Skeletal muscle cell (primary cell): ENCODE measurements around the gene ZC3H18.

Experiments
- DNase-seq: peaks from one replicate; pipeline ENCODE4 v3.0.0-alpha.2; 2010; ENCODE audit warnings: low read depth
- H3K4me3 ChIP-seq: 2 replicates; pipeline ENCODE4 v1.5.1; 2011; ENCODE audit warnings: low read depth, mild to moderate bottlenecking, control low read depth, low read length, moderate library complexity

ZC3H18 gene

DNA sequence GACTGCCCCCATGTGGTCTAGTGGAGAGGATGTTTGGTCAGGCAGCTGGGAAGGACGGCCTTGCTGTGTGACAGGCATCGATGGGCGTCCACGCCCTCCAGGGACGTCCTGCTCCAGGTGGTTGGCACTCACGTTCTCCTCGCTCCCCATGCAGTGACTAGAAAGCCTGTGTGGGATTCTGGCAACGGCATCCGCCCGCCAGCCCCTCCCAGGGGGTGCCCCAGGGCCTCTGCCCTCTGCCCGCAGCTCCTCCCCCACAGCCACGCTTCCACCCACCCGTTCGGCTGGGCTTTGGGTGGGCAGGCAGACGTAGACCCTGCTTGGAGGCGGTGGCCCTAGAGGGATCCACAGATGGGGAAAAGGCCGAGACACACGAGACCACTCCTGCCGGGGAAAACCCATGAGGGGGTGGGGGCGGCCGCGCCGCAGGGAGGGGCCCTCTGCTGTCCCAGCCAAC lies 63.5 kb downstream of the ZC3H18 start:
- H3K4me3 ChIP-seq, result no peak overlapping the region

DNA sequence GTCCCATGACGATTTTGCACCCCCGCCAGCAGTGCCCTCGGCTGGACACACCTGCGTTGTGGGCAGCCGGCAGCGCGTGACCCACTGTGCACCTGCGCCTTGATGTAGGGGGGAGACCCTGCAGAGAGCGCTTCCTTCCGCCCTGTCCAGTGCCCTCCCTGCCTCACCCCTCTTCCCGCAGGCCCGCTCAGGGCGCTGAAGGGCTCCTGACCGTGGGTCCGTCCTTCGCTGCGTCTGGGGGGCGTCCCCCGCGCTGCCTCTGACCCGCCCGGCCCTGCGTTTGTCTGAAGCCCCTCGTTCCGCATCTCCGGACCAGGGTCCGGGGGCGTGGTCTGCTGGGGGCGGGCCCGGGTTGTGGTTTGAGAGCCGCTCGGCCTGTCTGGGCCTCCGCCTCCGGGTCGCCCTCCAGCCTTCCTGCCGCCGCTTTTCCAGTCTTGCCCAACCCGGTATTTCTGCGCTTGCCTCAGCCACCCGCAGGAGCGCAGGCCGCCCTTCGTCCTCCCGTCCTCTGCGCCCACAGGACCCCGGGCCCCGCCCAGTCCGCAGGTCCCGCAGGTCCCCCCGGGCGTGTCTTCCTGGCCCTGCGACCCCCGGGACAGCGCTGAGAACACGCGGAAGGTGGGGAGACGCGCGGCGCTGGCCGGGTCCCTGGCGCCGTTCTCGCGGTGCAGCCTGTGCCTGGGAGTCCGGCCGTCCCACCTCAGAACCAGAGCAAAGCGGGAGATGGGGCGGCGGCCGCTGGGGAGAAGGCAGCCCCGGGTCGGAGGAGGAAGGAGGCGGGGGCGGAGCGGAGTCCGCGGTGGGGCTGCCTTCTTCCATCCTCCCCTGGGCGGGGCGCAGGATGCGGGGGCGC lies 64.2 kb downstream of the ZC3H18 start:
- DNase-seq, result no peak
- peak overlapping the region; percentile 49 for H3K4me3 ChIP-seq

More for the DNA sequence above, 63.5 kb downstream of the ZC3H18 start:
- DNase-seq, result no peak

DNA sequence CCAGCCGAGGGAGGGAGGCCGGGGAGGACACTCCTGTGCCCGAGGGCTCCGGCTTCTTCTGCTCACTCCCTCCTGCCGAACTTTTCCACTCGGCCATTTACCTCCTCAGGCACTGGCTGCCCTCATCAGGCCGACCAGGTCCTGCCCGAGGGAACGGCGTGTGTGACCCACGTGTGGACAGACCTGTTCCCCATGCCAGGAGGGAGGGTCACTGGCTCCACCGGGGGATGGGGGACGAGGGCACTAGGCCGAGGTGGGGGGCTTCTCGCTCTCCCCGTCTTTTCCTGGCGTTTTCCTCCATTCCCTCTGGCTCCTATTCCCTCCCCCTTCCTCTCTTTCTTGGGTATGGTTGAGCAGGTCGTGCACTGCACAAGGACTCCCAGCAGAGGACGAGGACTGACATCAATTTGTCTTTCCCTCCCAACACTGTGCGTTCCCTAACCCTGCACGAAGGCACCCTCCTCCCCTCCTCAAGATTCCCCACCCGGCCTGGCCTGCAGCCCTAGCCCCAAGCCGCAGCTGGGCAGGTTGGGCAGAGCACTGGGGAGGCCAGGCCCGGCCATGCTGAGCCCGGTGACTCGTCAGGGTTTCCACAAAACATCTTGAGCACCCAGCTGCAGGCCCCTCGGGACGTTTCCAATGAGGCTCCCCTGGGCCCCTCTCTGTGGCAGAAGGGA lies 64.9 kb downstream of the ZC3H18 start:
- H3K4me3 ChIP-seq, result peak overlapping the region; percentile 49
- no peak for DNase-seq

DNA sequence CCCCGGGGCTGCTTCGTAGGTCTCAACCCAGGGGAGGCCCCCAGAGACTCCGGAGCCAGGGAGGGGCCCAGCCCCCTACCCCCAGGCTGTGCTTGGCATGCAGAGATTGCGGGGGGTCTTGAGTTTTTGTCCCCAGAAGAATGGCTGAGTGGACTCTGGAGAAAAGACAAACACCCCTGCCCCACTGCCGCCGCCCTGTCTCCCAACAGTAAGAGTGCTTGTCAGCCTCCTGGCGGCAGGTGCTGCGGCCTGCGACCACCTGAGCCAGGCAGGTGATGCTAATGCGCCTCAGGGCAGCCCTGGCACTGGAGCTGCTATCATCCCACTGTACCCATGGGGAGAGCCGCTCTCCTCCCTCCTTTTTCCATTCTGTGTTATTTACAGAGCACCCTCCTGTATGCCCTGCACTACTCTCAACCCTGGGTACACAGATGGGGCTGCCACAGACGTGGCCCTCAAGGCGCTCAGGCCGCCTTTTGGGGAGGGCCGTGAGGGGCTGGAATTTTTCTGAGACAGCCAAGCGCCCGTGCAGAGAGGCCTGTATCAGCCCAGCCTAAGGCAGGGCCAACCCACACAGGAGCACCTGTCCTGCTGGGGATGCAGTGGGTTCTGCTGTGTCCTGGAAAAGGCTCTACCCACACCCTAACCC lies 65.6 kb downstream of the ZC3H18 start:
- DNase-seq, result no peak

DNA sequence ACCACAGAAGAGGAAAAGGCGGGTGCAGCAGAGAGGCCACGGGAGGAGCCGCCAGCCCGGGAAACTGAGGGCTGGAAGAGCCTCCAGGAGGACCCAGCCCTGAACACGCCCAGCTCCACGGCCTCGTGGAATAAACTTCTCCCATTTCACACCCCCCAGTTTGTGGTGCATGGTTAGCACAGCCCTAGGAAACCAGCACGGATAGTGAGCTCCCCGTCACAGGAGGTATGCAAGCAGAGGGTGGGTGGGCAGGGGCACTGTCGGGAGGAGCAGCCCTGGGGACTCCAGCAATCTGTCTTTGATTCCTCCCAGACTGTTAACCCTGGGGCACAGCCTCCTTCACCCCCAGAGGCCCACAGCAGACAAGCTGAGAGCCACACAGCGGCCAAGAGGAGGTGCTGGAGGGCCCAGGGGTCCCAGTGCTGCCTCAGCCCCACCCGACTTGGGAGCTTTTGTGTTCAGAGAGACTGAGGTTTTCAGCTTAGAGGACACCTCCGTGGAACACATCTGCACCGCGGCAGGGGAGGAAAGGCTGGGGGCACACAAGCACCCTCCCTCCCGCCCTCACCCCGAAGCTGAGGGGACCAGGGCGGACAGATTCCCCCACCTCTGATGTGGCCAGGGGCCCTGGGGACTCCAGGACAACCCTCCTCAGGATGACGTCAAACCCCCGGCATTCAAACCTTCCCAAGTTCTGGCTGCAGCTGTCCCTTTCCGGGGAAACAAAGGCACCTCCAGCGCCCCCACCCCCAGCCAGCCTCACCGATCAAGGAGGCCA lies 66.5 kb downstream of the ZC3H18 start:
- DNase-seq, result no peak
- no peak overlapping the region for H3K4me3 ChIP-seq

More for the DNA sequence above, 65.6 kb downstream of the ZC3H18 start:
- H3K4me3 ChIP-seq, result no peak overlapping the region

DNA sequence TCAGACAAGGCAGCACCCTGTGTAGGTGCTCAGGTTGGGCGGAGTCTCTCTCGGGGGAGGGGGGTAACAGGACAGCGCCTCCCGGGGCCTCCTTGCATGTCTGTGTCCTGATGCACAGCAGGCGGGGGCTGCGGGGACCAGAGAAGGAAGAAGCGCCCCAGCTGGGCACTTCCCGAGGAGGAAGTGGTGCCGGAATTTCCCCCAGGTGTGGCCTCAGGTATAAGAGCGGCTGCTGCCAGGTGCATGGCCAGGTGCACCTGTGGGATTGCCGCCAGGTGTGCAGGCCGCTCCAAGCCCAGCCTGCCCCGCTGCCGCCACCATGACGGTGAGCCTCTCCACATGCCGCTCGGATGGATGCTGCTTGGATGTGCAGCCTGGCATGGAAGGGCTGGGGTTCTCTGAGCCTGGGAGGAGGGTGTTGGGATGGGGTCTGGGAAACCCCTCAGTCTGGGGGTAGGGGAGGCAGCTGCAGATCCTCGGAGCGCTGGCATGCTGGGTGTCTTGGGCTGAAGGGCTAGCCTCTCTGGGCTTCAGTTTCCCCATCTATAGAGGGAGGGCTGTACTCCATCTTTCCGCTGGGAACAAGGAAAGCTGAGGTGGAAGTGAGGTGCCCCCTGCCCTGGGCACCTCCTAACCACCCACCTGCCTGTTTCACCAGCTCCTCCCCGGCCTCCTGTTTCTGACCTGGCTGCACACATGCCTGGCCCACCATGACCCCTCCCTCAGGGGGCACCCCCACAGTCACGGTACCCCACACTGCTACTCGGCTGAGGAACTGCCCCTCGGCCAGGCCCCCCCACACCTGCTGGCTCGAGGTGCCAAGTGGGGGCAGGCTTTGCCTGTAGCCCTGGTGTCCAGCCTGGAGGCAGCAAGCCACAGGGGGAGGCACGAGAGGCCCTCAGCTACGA lies 68.4 kb downstream of the ZC3H18 start, which contains the start of gene IL17C:
IL17C (plus strand) TSS at position 250 of the 908 bp plus-strand sequence; CDS start at position 320, 70 bp downstream.
- no peak for DNase-seq
- H3K4me3 ChIP-seq, result no peak within 1 kb of the TSS

DNA sequence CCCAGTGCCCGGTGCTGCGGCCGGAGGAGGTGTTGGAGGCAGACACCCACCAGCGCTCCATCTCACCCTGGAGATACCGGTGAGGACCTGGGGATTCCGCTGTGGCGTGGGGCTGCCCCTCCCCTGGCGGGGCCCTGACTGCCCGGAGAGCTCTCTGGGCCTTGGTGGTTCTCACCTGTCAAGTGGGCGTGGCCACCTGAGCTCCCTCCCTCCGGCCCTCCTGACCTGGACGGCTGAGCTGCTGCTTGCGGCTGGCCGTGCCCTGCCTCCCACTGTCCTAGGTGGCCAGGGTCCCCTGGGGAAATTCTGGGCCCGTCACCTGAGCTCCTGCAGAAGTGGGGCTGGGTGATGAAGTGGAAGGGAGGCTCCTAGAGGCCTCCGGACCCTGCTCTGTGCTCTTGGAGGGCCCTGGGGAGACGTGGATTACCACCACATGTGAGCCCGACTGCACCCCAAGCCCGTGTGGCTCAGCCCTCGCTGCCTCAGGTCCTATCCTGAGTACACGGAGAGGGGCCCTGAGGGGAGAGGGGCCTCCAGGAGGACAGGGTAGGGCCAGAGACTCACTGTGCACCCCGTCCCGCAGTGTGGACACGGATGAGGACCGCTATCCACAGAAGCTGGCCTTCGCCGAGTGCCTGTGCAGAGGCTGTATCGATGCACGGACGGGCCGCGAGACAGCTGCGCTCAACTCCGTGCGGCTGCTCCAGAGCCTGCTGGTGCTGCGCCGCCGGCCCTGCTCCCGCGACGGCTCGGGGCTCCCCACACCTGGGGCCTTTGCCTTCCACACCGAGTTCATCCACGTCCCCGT lies 69.2 kb downstream of the ZC3H18 start:
- no peak for DNase-seq
- no peak overlapping the region for H3K4me3 ChIP-seq

DNA sequence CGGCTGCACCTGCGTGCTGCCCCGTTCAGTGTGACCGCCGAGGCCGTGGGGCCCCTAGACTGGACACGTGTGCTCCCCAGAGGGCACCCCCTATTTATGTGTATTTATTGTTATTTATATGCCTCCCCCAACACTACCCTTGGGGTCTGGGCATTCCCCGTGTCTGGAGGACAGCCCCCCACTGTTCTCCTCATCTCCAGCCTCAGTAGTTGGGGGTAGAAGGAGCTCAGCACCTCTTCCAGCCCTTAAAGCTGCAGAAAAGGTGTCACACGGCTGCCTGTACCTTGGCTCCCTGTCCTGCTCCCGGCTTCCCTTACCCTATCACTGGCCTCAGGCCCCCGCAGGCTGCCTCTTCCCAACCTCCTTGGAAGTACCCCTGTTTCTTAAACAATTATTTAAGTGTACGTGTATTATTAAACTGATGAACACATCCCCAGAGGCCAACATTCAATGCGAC lies 69.9 kb downstream of the ZC3H18 start:
- H3K4me3 ChIP-seq, result no peak overlapping the region
- no peak for DNase-seq

DNA sequence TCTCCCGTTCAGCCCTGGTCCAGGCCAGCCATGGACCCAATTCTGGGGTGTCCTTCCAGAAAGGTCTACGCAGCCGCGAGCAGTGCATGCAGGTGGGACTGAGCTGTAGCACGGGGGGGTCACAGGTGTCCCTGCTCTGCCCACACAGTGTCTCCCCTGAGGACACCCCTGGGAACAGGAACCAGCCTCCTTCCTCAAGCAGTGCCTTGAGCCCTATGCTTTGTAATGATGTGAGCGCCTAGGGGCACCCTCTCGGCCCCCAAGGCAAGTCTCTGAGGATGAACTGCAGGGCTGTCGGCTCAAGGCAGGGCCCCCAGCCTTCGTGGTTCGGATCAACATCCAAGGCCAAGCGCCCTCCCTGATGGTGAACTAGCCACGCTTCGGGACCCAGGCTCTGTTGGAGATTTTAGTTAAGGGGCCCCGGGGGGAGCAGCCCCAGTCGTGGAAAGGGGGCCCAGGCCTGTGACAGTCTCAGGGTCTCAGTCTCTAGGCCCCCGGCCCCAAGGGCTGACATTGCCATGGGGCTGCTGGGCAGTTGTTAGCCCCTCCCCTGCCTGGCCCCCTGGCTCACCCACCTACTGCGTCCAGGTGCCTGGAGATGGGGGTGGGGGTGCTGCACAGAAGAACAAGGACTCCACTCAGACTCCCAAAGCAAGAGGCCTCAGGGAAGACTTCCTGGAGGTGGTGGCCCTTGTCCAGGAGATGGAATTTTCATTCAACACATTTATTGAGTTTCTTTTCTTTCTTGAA lies 70.5 kb downstream of the ZC3H18 start:
- no peak for DNase-seq
- H3K4me3 ChIP-seq, result no peak overlapping the region

DNA sequence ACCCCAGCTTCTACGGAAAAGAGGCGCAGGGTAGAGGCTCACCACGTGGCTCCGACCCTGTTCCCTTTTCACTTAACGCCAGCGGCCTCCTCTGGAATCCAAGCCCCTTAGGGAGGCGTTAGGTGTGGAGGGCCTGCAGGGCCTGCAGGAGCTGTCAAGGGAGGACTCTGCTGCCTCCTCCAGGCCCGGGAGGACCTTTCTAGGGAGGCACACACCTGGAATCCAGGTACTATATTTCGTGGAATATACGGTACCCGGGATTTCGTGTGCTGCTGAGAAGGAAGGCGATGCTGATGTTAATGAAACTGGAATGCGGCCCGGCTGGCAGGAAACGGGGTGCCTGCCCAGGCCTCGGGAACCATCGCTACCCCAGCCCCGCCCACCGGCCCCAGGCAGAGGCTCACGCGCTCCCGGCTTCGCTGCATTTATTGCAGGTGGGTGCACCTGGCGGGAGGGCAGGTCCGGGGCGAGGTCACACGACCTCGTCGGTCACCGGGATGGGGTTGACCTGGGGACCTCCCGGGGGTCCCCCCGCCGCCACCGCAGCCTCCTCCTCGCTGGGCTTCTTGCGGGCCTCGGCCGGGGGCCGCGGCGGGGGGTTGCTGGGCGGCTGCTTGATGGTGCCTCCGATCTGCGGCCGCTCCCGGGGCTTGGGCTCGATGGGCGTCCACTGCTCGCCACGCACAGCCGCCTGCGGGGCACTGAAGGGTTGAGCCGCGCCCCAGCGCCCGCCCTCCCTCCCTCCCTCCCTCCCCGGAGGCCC lies 72.9 kb downstream of the ZC3H18 start:
- no peak for DNase-seq
- H3K4me3 ChIP-seq, result no peak overlapping the region

DNA sequence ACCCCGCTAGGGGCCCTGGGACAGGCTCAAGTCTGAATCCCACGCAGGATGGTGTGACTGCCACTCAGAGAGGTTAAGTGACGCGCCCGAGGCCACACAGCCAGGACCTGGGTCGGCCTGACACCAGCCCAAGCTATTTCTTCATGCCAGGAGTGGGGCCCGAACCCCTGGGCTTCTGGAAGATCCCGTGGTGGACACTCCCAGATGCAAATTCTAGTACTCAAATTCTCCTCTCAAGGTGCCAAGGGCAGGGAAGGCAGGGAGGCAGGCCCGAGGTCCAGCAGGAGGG lies 73.4 kb downstream of the ZC3H18 start:
- DNase-seq, result no peak
- H3K4me3 ChIP-seq, result no peak overlapping the region

DNA sequence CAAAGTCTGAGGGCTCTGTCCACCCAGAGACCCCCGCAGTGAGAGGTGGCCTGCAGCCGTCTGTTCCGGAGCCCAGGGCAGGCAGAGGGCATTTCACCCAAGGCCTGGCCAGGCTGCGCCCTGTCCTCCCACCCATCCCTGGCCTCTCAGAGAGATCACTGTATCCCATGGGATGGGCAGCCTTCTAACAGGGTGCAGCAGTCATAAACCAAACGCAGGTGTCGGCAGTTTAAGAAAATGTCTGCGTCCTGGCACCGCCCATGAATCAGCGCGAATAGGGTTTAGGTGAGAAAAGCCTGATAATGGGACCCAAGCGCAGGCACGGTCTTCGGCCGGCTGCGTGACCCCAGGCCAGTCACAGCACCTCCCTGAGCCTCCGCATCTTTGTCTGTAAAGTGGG lies 75.3 kb downstream of the ZC3H18 start:
- no peak for DNase-seq
- H3K4me3 ChIP-seq, result no peak overlapping the region

DNA sequence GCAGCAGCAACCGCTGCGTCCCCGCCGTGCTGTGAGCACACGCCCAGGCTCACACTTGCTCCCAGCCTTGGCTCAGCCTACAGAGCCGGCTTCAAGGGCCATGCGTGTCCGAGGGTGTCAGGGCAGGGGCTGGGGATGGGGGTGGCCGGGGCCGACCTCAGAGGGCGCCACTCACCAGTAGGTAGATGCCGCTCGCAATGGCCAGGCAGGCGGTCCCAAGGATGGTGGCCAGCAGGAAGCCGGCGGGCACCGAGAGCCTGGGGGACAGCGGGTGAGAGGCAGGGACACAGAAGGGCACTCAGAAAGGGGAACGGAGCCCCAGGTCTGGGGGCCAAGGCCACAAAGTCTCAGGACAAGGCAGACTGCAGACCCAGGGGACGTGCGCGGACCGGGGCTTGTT lies 75.7 kb downstream of the ZC3H18 start:
- no peak for DNase-seq
- H3K4me3 ChIP-seq, result no peak overlapping the region

DNA sequence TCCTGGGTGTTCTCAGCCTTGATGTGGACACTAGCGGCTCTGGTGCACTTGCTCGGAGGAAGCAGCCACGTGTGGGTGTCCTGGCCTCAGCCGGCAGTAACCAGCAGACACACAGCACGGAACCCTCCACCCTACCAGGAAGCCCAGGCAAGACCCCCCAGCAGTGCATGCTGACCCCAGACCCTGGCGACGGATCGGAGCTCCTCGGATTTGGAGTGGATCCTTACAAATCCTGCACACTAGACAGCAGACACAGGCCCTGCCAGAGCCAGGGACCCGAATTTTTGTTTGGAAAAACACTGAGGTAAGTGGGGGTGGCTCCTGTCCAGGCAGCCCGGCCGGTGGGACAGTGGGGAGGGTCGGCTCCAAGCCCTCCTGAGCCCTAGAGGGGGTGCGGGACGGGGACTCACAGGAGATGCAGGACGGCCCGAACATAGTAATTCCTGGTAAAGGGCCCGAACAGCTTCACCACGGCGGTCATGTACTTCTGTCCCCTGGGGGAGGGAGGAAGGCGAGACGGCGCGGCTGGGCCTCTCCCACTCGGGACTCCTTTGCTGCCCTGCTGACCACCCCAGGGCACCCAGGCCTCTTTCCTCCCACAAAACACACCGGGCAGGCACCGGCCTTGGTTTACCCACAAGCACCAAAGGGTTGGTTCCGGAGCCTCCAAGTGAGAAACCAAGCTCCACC lies 76.3 kb downstream of the ZC3H18 start:
- DNase-seq, result no peak
- no peak overlapping the region for H3K4me3 ChIP-seq

DNA sequence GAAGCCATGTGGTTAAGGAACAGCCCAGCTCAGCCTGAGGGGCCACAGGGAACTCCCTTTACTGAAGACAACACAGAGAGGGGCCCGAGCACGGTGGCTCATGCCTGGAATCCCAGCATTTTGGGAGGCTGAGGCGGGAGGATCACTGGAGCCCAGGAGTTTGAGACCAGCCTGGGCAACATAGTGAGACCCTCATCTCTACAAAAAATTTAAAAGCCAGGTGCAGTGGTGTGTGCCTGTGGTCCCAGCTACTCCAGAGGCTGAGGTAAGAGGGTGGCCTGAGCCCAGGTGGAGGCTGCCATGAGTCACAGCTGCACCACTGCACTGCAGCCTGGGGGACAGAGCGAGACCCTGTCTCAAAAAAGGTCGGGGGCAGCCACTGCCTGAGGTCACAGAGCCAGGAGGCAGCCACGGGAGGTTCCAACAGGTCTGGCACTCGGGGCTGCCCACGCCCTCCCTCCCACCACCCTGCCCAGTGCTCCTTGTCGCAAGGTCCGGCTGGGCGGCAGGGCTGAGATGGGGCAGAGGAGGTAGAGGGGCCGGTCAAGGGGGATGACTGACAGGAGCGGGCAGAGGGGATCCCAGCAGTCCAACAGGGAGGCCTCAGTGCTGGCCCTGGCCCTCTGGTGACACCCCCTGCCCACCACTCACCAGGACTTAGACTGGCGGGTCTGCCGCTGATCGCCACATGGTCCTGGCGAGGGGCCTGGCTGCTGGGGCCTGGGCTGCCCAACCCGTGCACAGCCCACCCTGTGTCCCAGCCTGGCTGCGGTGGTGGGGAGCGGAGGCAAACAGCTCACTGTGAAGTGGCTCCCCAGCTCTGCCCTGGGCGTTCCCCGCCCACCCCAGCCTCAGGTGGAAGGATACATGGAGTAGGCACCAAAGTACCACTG lies 77.2 kb downstream of the ZC3H18 start:
- no peak overlapping the region for H3K4me3 ChIP-seq
- DNase-seq, result no peak
